Caco-2 (cell line): ENCODE data around the gene EMC7. TPM values are rescaled to one million over a fixed set of nuclear protein-coding genes. Genes with fewer than 3 reads are reported as not detected.

ENCODE experiments used
- BruUV-seq: library from RNA; stranded (reverse); fragments of 400-500 nt; replicated peaks from 2 replicates; lab custom pipeline; 2021; lab: Mats Ljungman, UMichigan
- CTCF ChIA-PET: fragments of 300-600 bp; sonication (Branson Sonifier 250); formaldehyde crosslinking; loops from one replicate; lab custom pipeline; 2022; ENCODE audit warnings: antibody characterized with exemption; lab: Charles Lee
- POLR2A ChIA-PET: fragments of 300-600 bp; sonication (Branson Sonifier 250); formaldehyde crosslinking; loops from one replicate; lab custom pipeline; 2022; ENCODE audit warnings: antibody characterized with exemption; lab: Charles Lee
- DNase-seq, 2 experiments: peaks; one replicate each; pipeline versions ENCODE4 v3.0.0 to v3.0.0-alpha.2; 2020 to 2022
- H3K27me3 ChIP-seq: replicated peaks from 2 replicates; pipeline ENCODE4 v1.6.0; 2011; ENCODE audit warnings: low read length; ENCODE audit not compliant: control insufficient read depth, insufficient read depth
- H3K36me3 ChIP-seq: 2 replicates; pipeline ENCODE4 v1.5.1; 2011; ENCODE audit warnings: low read length; ENCODE audit not compliant: control insufficient read depth, insufficient read depth
- H3K4me1 ChIP-seq: fragments of 250-450 bp; sonication (Bioruptor Pico); 2 replicates; pipeline ENCODE4 v1.5.1; 2020; ENCODE audit warnings: mild to moderate bottlenecking
- H3K4me3 ChIP-seq: 2 replicates; pipeline ENCODE4 v1.5.1; 2011; ENCODE audit warnings: low read depth, mild to moderate bottlenecking, control low read depth, low read length
- H3K9me3 ChIP-seq: fragments of 250-450 bp; sonication (Bioruptor Pico); 2 replicates; pipeline ENCODE4 v1.5.1; 2020; ENCODE audit warnings: mild to moderate bottlenecking, moderate library complexity
- H3K27ac Mint-ChIP-seq: one replicate; pipeline ENCODE4 v1.8.0; 2022; ENCODE audit warnings: mixed read lengths; ENCODE audit not compliant: unreplicated experiment
- H3K27me3 Mint-ChIP-seq: one replicate; pipeline ENCODE4 v1.8.0; 2022; ENCODE audit warnings: mixed read lengths; ENCODE audit not compliant: insufficient read depth, unreplicated experiment
- H3K36me3 Mint-ChIP-seq: one replicate; pipeline ENCODE4 v1.8.0; 2022; ENCODE audit warnings: mild to moderate bottlenecking, mixed read lengths; ENCODE audit not compliant: insufficient read depth, unreplicated experiment
- H3K4me1 Mint-ChIP-seq: one replicate; pipeline ENCODE4 v1.8.0; 2022; ENCODE audit warnings: low read depth, mixed read lengths; ENCODE audit not compliant: unreplicated experiment
- H3K4me3 Mint-ChIP-seq: one replicate; pipeline ENCODE4 v1.8.0; 2022; ENCODE audit warnings: mild to moderate bottlenecking, moderate library complexity, mixed read lengths; ENCODE audit not compliant: unreplicated experiment
- H3K9me3 Mint-ChIP-seq: one replicate; pipeline ENCODE4 v1.8.0; 2022; ENCODE audit warnings: mixed read lengths; ENCODE audit not compliant: unreplicated experiment
- CTCF ChIP-seq, 2 experiments: fragments of 200-600 bp in 1 of 2; IDR thresholded peaks; 1 replicate in 1 of 2; 2 replicates in 1 of 2; pipeline versions ENCODE4 v1.5.1 to v1.8.0; 2011 to 2022; ENCODE audit warnings: antibody characterized with exemption in 1 of 2, control low read depth in 1 of 2, inconsistent platforms in 1 of 2, low read depth in 1 of 2, low read length in 1 of 2, mild to moderate bottlenecking in 1 of 2, moderate library complexity in 1 of 2; ENCODE audit not compliant: insufficient read depth in 1 of 2, severe bottlenecking in 1 of 2, unreplicated experiment in 1 of 2
- intact Hi-C: fragments of 100-400 bp; cut with micrococcal nuclease; formaldehyde crosslinking; loops from one replicate; pipeline ENCODE4 v1.10.0; 2022; ENCODE audit not compliant: unreplicated experiment
- total RNA-seq: library from RNA; stranded (reverse); gene quantifications from 2 replicates; pipeline ENCODE4 v1.2.3, GENCODE V29; 2022

EMC7 gene
- total RNA-seq, 1 experiment from 2014 or later: 74.2 TPM

GRCh38 chr15:34049112-34049511 is 52.5 kb downstream of the EMC7 start:
- no TSS peak for BruUV-seq
- CTCF ChIA-PET: interaction anchor here (0.6 kb wide), 1 partner anchor 39 kb away, joined by 4 read pairs; no protein-coding TSS in a partner anchor
- no peaks in the 10 kb centered on the region for H3K27me3 ChIP-seq

GRCh38 chr15:34047893-34048775 is 53.5 kb downstream of the EMC7 start:
- intact Hi-C loops: no loop called here
- Histone ChIP-seq H3K4me3 (no peak overlapping the region), H3K9me3 (no peaks in the 10 kb centered on the region; the same call in 1 of the 2 replicates), H3K4me1 (no peaks in the 10 kb centered on the region), H3K36me3 (no peaks in the 10 kb centered on the region), H3K27me3 (no peaks in the 10 kb centered on the region)
- ChIA-PET POLR2A (interaction anchor here (0.5 kb wide), 2 partner anchors 10 to 194 kb away, joined by 3 to 4 read pairs; no protein-coding TSS in a partner anchor), CTCF (interaction anchor here (1.6 kb wide), 1 partner anchor 11 kb away, joined by 3 read pairs; no protein-coding TSS in a partner anchor)
- Mint-ChIP-seq H3K4me3 (no peak overlapping the region), H3K4me1 (peaks cover 7% of the 10 kb centered on the region), H3K27ac (no peak overlapping the region), H3K36me3 (no peaks in the 10 kb centered on the region), H3K27me3 (peaks cover 3% of the 10 kb centered on the region), H3K9me3 (peaks cover 28% of the 10 kb centered on the region)
- no peak for DNase-seq
- TF ChIP-seq CTCF (IDR thresholded peaks at IDR 0.05; ENCODE audit: insufficient read depth in 1 of 2, low read depth in 1 of 2, low read length in 1 of 2, severe bottlenecking in 1 of 2, unreplicated experiment in 1 of 2): no peak
- no TSS peak for BruUV-seq

More at GRCh38 chr15:34049112-34049511, 52.5 kb downstream of the EMC7 start:
- Mint-ChIP-seq H3K27me3 (peaks cover 3% of the 10 kb centered on the region), H3K4me1 (peaks cover 7% of the 10 kb centered on the region), H3K36me3 (no peaks in the 10 kb centered on the region), H3K9me3 (peaks cover 28% of the 10 kb centered on the region), H3K27ac (no peak overlapping the region), H3K4me3 (no peak overlapping the region)
- H3K4me1 ChIP-seq: no peaks in the 10 kb centered on the region
- no peaks in the 10 kb centered on the region; the same call in 1 of the 2 replicates for H3K9me3 ChIP-seq
- no peak for TF ChIP-seq CTCF (IDR thresholded peaks at IDR 0.05; ENCODE audit: insufficient read depth in 1 of 2, low read depth in 1 of 2, low read length in 1 of 2, severe bottlenecking in 1 of 2, unreplicated experiment in 1 of 2)
- H3K36me3 ChIP-seq: no peaks in the 10 kb centered on the region
- intact Hi-C loops: no loop called here
- DNase-seq: peak in 1 of 2 experiments; percentile 33
- no peak overlapping the region for H3K4me3 ChIP-seq
- POLR2A ChIA-PET: no interaction called here

GRCh38 chr15:34046471-34047145 is 55.1 kb downstream of the EMC7 start:
- ChIA-PET POLR2A (no interaction called here), CTCF (interaction anchor here (1.6 kb wide), 1 partner anchor 12 kb away, joined by 3 read pairs; no protein-coding TSS in a partner anchor)
- H3K36me3 Mint-ChIP-seq: no peaks in the 10 kb centered on the region

More at GRCh38 chr15:34046471-34047145, 55.1 kb downstream of the EMC7 start:
- Histone ChIP-seq H3K4me1 (no peaks in the 10 kb centered on the region), H3K4me3 (no peak overlapping the region), H3K27me3 (no peaks in the 10 kb centered on the region), H3K36me3 (no peaks in the 10 kb centered on the region), H3K9me3 (no peaks in the 10 kb centered on the region; the same call in 1 of the 2 replicates)
- no peak overlapping the region for H3K27ac Mint-ChIP-seq
- H3K4me3 Mint-ChIP-seq: no peak overlapping the region
- H3K27me3 Mint-ChIP-seq: peaks cover 3% of the 10 kb centered on the region
- peaks cover 7% of the 10 kb centered on the region for H3K4me1 Mint-ChIP-seq
- TF ChIP-seq CTCF (IDR thresholded peaks at IDR 0.05; ENCODE audit: insufficient read depth in 1 of 2, low read depth in 1 of 2, low read length in 1 of 2, severe bottlenecking in 1 of 2, unreplicated experiment in 1 of 2): no peak
- intact Hi-C loops: no loop called here
- H3K9me3 Mint-ChIP-seq: peaks cover 26% of the 10 kb centered on the region
- no peak for DNase-seq
- no TSS peak for BruUV-seq
